Panc1 (cell line): ENCODE data around the gene KCNQ2.

ENCODE experiments used
- POLR2AphosphoS5 ChIP-seq: IDR thresholded peaks from 2 replicates; pipeline ENCODE4 v1.6.1; 2012; ENCODE audit warnings: mild to moderate bottlenecking, low read depth, low read length, moderate library complexity
- TF ChIP-seq, protein P1 (sequence below): fragments of 450-650 bp; IDR thresholded peaks from 2 replicates; pipeline ENCODE4 v1.5.1; 2017; ENCODE audit warnings: mild to moderate bottlenecking
- TF ChIP-seq, protein P2 (sequence below), 2 experiments: IDR thresholded peaks; 2 replicates each; pipeline ENCODE4 v1.6.1; 2011 to 2012; ENCODE audit warnings: low read depth in 2 of 2, control low read depth in 1 of 2, low read length in 1 of 2, mild to moderate bottlenecking in 1 of 2, moderate library complexity in 1 of 2; ENCODE audit not compliant: insufficient read depth in 1 of 2

- TF ChIP-seq, protein P1, sequence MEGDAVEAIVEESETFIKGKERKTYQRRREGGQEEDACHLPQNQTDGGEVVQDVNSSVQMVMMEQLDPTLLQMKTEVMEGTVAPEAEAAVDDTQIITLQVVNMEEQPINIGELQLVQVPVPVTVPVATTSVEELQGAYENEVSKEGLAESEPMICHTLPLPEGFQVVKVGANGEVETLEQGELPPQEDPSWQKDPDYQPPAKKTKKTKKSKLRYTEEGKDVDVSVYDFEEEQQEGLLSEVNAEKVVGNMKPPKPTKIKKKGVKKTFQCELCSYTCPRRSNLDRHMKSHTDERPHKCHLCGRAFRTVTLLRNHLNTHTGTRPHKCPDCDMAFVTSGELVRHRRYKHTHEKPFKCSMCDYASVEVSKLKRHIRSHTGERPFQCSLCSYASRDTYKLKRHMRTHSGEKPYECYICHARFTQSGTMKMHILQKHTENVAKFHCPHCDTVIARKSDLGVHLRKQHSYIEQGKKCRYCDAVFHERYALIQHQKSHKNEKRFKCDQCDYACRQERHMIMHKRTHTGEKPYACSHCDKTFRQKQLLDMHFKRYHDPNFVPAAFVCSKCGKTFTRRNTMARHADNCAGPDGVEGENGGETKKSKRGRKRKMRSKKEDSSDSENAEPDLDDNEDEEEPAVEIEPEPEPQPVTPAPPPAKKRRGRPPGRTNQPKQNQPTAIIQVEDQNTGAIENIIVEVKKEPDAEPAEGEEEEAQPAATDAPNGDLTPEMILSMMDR = no peak
- TF ChIP-seq POLR2AphosphoS5 = no peak
- TF ChIP-seq, protein P2, sequence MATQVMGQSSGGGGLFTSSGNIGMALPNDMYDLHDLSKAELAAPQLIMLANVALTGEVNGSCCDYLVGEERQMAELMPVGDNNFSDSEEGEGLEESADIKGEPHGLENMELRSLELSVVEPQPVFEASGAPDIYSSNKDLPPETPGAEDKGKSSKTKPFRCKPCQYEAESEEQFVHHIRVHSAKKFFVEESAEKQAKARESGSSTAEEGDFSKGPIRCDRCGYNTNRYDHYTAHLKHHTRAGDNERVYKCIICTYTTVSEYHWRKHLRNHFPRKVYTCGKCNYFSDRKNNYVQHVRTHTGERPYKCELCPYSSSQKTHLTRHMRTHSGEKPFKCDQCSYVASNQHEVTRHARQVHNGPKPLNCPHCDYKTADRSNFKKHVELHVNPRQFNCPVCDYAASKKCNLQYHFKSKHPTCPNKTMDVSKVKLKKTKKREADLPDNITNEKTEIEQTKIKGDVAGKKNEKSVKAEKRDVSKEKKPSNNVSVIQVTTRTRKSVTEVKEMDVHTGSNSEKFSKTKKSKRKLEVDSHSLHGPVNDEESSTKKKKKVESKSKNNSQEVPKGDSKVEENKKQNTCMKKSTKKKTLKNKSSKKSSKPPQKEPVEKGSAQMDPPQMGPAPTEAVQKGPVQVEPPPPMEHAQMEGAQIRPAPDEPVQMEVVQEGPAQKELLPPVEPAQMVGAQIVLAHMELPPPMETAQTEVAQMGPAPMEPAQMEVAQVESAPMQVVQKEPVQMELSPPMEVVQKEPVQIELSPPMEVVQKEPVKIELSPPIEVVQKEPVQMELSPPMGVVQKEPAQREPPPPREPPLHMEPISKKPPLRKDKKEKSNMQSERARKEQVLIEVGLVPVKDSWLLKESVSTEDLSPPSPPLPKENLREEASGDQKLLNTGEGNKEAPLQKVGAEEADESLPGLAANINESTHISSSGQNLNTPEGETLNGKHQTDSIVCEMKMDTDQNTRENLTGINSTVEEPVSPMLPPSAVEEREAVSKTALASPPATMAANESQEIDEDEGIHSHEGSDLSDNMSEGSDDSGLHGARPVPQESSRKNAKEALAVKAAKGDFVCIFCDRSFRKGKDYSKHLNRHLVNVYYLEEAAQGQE (IDR thresholded peaks at IDR 0.05; ENCODE audit: insufficient read depth in 1 of 2, low read depth in 2 of 2, low read length in 1 of 2) = no peak
Measured at GRCh38 chr20:63366390-63367365, 105.8 kb downstream of the KCNQ2 start.
